ENCODE data around the gene KL.

DNA sequence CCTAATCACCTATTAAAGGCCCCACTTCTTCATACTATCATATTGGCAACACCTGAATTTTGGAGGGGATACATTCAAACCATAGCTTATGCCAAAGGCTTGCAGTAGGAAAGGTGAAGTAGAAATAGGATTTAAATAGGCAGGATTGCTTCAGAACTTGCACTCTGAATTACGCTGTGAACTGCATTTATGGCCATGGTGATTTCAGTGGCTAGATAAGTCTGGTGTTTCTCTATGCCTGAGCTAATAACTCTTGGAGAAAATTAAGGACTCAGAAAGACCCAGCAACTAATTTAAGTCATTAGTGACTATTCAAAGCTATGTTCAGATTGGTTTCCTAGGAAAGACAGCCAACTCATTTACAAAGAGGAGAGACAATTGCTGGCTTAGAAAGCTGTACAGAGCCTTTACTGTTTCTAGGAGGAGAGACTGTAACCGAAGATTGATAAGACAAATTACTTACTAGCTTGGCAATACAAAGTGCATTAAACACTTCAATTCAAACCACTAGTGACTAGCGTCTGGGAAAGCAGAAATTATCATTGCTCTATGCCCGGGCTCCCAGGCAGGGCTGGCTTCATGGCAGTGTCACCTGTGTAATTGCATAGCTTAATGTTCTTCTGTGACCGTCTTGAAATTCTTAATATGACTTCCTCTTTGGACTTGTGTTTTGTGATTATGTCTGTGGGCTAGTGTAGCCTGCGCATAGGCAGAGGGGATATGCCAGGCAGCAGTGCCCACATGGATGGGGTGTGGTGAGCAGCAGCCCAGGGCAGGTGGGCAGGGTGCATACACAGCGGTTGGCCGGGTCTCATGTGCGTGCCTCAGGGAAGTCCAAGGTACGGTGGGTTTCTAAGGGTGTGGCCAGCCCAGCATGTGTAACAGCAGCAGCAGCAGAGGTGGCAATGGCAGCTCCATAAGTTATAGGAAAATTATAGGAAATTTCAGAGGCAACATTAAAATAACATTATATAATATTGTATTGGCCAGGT lies 60.1 kb downstream of the KL start:
- no peak for TF ChIP-seq CTCF (IDR thresholded peaks at IDR 0.05)
- TF ChIP-seq, protein P1, sequence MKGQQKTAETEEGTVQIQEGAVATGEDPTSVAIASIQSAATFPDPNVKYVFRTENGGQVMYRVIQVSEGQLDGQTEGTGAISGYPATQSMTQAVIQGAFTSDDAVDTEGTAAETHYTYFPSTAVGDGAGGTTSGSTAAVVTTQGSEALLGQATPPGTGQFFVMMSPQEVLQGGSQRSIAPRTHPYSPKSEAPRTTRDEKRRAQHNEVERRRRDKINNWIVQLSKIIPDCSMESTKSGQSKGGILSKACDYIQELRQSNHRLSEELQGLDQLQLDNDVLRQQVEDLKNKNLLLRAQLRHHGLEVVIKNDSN (CRISPR knock-in tag; IDR thresholded peaks at IDR 0.05) = no peak
- no peak for TF ChIP-seq JUN (CRISPR knock-in tag; IDR thresholded peaks at IDR 0.05)
- TF ChIP-seq SP1 (CRISPR knock-in tag; conservative IDR thresholded peaks at IDR 0.05) = no peak
- no peak for TF ChIP-seq USF2 (CRISPR knock-in tag; IDR thresholded peaks at IDR 0.05)
- TF ChIP-seq, protein P2, sequence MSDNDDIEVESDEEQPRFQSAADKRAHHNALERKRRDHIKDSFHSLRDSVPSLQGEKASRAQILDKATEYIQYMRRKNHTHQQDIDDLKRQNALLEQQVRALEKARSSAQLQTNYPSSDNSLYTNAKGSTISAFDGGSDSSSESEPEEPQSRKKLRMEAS (CRISPR knock-in tag; IDR thresholded peaks at IDR 0.05) = no peak
- TF ChIP-seq FOXP1 (CRISPR knock-in tag; IDR thresholded peaks at IDR 0.05; ENCODE audit: borderline replicate concordance) = no peak
- no peak for TF ChIP-seq ZNF317 (CRISPR knock-in tag; IDR thresholded peaks at IDR 0.05; ENCODE audit: borderline replicate concordance, low read depth)
- TF ChIP-seq FOXJ3 (CRISPR knock-in tag; IDR thresholded peaks at IDR 0.05; ENCODE audit: borderline replicate concordance) = no peak
- TF ChIP-seq TP53 (CRISPR knock-in tag; IDR thresholded peaks at IDR 0.05) = no peak
